IMR-90 (cell line): ENCODE data around the gene CXCR2.

ENCODE experiments used
- BHLHE40 ChIP-seq: fragments of 150-350 bp; IDR thresholded peaks from 2 replicates; pipeline ENCODE4 v1.6.1; 2016; ENCODE audit warnings: mild to moderate bottlenecking, low read depth, low read length
- CEBPB ChIP-seq: IDR thresholded peaks from 2 replicates; pipeline ENCODE4 v1.6.1; 2012; ENCODE audit warnings: low read depth, low read length, improper control_type of control experiment
- CTCF ChIP-seq: conservative IDR thresholded peaks from 2 replicates; pipeline ENCODE4 v1.5.1; 2012; ENCODE audit warnings: mild to moderate bottlenecking, low read depth, low read length, improper control_type of control experiment
- MAFK ChIP-seq: IDR thresholded peaks from 2 replicates; pipeline ENCODE4 v1.6.1; 2012; ENCODE audit warnings: low read depth, low read length, improper control_type of control experiment
- MXI1 ChIP-seq: IDR thresholded peaks from 2 replicates; pipeline ENCODE4 v1.6.1; 2012; ENCODE audit warnings: low read depth, mild to moderate bottlenecking, low read length, moderate library complexity, borderline replicate concordance
- POLR2A ChIP-seq: IDR thresholded peaks from 2 replicates; pipeline ENCODE4 v1.6.1; 2012; ENCODE audit warnings: mild to moderate bottlenecking, low read depth, low read length
- RCOR1 ChIP-seq: IDR thresholded peaks from 2 replicates; pipeline ENCODE4 v1.6.1; 2012; ENCODE audit warnings: mild to moderate bottlenecking, low read length, improper control_type of control experiment; ENCODE audit not compliant: insufficient replicate concordance
- RFX5 ChIP-seq: IDR thresholded peaks from 2 replicates; pipeline ENCODE4 v1.8.0; 2012; ENCODE audit warnings: low read depth, mild to moderate bottlenecking, low read length, moderate library complexity
- SMC3 ChIP-seq: fragments of 150-350 bp; IDR thresholded peaks from 2 replicates; pipeline ENCODE4 v1.6.1; 2016; ENCODE audit warnings: low read depth, mild to moderate bottlenecking, antibody characterized with exemption, low read length, moderate library complexity

GRCh38 chr2:218149848-218150440 lies 24.1 kb downstream of the CXCR2 start:
- no peak for TF ChIP-seq BHLHE40
- no peak for TF ChIP-seq POLR2A
- TF ChIP-seq CTCF, result no peak
- no peak for TF ChIP-seq MXI1
- TF ChIP-seq MAFK, result no peak
- no peak for TF ChIP-seq SMC3
- no peak for TF ChIP-seq RFX5
- TF ChIP-seq CEBPB, result no peak
- no peak for TF ChIP-seq RCOR1
